A204.1 (cell line): ENCODE data around the gene SLC6A8.

Source experiments
- FAIRE-seq: peaks from 2 replicates; lab custom pipeline; 2012; peaks lifted over from hg19 to GRCh38; lab: Jason Lieb, UNC

The SLC6A8 gene

DNA sequence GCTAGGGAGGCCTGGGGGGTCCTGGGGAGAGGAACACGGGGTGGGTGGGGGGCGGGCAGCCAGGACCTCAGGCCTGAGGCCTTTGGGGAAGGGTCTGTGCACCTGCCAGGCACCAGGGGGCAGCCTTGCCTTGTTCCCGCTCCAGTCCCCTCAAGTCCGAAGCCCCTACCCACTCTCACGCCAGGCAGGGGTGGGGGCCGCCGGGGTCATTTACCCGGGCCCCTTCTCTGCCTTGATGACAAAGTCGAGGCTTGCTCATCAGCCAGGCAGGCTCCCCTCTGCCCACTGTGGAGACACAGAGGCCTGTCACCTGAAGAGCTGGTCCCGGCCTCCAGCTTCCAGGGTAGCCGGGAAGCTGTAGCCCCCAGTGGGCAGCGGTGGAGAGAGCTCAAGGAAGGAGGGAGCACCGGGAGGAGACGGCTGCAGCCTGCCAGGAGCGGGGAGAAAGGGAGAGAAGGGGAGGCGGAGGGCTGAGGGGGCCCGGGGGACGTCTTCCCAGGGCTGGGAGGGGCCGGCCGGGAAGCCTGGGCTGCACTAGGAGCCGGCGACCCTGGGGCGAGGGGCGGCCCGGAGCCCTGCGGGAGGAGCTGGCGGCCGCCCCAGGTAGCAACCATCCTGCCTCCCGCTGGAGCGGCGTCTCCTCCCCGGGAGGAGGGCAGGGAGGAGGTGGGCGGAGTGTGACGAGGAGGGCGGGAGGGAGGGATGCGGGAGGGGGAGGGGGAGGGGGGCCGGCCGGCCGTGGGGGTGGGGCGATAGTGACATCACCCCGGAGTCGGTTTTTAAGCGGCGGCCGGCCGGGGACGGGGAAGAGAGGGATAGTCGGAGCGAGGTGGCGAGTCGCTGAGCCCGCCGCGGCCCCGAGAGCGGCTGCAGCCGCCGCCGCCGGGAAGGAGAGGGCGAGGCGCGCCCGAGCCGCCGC lies at the start of gene SLC6A8:
TSS of gene SLC6A8 (plus strand) at position 806 of the 919 bp plus-strand sequence. CDS start 649 bp downstream, outside the sequence.
- no peak for FAIRE-seq

- FAIRE-seq = no peak
These were observed 49.7 kb upstream of the SLC6A8 start for GRCh38 chrX:153638041-153638371.

DNA sequence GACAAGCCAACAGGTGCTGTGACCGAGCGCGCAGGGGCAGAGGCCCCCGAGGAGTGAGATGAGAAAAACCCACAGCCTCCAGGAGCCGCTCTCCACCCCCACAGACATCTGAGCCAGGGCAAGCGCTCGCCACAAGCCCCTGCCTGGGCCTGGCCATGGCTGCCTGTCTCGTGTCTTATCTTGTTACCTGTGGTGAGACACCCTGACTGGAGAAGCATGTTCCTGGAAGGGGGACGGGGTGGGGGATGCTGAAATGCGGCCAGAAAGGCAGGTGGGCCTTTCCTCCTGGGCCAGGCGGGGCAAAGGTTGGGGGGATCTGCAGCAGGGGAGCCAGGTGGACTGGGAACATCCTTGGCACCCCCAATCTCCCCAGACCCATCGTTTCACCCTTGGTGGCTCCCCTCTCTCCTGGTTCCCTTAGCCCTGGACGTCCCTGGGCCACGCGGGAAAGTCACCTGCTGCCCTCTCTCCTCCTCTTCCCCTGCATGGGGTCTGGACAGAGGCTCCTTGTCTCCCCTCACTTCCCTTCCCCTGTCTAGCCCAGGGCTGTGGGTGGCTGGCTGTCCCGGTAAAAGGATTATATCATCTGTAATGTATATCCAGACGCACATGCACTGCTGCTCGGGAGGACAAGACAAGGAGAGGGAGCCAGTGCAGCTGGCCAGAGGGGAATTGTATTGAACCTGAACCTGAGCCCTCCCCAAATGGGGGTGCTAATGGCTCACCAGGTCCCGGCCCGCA lies 49.1 kb upstream of the SLC6A8 start:
- no peak for FAIRE-seq

DNA sequence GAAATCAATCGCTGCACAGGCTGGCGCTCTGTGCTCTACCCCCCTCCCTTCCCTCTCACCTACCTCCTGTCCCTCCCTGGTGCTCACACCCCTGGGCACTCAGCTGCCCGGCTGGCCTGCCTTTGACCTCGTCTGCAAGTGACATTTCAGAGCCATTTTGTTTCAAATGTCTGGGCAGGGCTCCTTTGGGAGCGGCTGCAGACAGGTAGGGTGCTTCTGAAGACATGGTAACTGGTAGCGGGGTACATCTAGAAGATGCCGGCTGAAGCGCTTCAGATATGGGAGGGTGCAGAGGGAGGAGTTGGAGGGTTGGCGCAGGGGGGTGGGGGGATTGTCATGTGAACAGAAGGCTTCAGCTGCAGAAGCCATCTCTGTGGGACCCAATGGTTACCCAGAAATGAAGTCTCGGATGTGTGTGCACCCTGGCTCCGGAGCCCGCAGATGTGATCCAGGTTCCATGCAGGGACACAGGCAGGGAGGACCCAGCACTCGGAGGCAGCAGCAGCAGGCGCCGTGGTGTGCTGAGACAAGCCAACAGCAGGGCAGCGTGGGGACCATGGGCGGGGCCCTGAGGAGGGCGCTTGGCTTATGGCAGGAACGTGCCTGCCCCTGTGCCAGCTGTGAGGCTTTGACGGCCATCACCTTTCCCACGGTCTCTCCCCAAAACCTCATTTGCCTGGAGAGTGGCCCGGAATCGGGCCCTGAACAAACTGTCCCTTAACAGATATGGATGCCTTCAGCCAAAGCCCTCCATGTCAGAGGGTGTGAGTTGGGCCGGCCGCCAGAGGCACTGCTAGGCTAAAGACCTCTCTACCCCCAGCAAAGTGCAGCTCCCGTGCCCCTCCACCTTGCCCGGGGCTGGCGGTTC lies 48.3 kb upstream of the SLC6A8 start:
- no peak for FAIRE-seq

GRCh38 chrX:153640045-153640686 lies 47.6 kb upstream of the SLC6A8 start:
- no peak for FAIRE-seq

DNA sequence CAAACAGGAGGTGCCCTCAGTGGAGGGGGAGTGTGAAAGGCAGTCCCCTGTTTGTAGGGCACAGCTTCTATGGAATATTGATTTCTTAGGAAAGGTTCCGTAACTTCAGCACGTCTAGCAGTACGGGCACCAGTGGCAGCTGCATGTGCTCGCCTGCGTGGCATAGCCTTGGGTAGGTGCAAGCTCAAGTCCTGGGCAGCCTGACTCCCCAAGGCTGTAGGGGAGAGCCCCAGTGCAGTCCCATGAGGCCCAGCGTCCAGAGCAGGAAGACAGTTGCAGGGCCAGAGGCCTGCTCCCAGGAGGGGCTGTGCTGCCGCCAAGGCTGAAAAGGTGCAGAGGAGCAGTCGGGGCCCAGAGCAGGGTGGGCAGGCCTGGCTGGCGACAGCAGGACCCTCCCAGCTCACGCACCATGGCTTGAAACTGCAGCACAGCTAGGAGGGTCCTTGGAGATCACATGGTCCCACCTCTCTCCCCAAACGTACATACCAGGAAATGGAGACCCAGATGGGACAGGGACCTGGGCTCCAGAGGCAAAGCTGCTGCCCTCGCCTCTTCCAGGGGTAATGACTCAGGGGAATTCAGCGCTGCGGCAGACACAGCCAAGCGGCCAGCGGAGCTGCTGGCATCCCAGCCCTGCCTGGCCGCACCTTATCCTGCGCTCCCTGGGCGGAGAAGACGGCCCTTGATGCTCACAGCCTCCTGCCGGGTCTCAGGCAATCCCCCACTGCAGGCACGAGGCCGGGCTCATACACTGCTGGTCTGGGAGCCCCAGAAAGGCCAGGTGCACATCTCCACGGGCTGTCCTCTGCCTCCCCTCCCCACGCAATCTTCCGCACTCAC lies 46.8 kb upstream of the SLC6A8 start:
- FAIRE-seq = no peak

DNA sequence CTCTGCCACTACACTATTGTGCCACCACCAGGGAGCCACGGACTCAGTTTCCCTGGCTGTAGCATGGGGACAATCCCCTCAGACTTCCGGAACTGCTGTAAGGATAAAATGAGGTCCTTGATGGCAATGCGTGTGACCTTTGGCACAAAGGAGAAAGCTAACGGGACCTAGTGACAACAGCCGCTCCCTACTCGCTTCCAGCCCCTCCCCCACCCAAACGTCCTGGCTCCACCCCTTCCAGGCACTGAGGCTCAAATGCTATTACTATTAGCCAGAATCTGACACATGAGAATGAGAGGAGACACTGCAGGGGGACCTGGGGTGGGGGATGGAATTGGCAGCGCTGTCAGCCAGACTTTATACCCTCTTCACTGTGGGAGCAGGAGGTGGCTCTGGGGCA lies 46.1 kb upstream of the SLC6A8 start:
- no peak for FAIRE-seq

DNA sequence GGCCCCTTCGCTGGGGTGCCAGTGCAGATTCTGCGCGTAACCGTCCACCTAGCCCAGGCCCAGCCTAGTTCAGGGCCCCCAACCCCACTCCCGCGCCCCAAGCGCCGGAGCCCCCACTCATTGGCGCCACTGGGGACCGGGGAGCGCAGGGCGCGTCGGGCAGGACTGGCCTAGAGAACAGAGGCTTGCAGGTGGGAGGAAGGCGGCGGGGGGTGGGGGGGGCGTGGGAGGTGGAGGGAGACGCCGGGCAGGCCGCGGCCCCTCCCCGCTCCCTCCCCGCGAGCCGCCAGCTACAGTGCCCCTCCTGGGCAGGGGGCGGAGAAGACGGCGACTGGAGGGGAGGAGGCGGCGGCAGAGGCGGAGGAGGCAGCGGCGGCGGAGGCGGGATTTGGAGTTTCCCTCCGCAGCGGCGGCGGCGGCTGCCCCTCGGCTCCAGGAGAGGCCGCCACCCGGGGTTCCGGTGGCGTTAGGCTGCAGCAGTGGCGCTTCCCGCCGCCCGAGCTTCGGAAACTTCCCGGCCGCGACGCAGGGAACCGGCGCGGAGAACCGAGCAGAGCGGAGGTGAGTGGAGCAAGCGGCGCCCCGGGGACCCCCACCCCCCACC lies 45.6 kb upstream of the SLC6A8 start:
- no peak for FAIRE-seq

DNA sequence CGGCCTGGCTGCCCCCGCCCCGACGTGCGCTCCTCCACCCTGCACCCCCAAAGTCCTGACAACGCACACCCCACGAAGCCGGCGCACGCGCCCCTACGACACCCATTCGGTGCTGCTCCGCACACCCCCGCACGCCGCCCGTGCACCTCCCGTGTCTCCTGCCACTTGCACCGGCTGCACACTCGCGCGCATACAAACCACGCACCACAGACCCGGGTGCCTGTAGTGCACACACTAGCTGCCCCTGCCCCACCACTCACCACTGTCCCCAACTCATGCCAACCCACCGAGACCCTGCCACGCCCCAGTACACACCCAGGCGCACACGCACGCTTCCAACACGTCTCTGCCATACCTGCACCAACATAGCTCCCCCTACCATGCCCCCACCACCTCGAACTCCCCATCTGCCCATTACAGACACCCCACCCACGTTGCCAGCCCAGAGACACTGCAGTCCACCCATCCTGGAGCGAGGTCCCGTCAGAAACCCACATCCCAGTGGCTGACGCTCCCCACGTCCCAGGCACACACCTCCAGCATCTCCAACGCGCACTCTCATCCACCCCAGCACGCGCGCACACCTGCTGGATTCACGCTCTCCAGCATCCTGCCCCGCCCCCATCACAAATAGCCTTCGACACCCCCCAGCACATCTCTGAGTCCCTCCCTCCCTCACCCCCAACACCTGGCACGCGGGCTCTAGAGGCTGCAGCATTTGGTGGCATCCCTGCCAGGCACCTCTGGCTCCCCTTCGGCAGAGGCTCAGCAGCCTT lies 44.9 kb upstream of the SLC6A8 start:
- FAIRE-seq = no peak

DNA sequence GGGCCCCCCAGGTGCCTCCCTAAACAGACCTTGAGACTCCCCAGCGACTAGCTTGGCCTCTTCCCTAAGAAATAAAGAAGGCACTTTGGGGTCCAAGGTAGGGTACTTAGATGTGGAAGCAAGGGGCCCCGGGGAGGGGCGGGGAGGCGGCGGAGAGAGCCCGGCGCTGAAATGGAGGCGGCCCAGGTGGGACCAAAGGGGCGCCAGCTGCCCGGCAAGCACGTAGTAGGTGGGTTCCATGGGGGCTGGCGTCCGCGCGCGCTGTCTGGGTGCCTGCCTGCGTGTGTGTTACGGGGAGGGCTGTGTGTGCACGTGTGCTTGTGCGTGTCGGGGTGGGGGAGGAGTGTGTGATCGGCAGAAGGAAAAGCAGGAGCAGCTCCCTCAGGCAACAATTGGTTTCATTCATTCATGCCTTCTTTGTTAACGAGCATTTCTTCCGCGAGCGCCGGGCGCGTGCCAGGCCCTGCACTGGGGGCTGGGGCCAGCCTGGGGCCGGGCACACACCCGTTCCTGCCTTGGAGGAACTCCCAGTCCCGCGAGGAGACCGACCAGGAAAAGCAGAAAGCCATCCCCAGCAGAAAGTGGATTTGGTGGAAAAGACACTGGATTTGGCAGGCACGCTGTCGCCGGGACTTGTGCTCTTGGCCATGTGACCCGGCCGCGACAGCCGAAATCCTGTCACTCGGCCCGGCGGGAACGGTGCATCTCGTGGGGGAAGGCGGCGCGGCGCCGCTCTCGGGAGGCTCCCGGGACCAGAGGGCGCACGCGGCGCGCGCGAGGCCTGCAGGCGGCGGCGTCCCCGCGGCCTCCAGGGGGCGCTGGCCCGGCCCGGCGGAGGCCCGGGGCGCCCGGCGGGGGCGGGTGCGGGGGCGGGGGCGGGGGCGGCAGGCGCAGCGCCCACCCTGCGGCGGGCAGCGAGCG lies 44.0 kb upstream of the SLC6A8 start:
- FAIRE-seq = no peak

DNA sequence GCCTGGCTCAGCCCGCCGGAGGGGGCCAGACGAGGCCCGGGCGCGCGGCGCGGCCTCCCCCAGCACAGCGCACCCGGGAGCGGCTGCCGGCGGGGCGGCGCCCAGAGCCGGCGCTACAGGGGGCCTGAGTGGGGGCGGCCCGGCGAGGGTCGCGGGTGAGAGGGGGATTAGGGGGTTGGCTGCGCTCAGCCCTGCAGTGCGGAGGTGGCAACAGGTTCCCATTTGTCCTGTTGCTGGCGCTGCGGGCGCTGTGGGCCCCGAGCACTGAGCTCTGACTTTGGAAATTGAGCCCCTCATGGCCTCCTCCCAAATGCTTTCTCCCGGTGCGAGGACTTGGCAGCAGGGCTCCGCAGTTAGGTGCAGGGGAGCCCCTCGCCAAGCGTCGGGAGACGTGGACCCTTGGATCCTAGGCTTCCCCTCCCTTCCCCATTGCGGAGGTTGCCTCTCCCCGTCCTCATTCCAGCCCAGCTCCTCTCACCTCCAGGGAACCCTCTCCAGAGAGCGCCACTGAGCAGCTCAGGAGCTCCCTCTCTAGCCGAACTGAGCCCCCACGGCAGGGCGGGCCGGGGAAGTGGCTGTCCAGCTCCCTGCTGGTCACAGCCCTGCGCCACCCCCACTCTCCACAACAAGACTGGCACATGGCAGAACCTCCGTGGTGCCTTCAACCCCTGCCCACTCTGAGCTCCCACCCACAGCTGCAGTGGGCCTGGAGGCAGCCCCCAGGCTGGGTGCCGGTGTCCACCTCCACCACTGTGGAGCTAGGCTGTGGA lies 43.2 kb upstream of the SLC6A8 start:
- no peak for FAIRE-seq

DNA sequence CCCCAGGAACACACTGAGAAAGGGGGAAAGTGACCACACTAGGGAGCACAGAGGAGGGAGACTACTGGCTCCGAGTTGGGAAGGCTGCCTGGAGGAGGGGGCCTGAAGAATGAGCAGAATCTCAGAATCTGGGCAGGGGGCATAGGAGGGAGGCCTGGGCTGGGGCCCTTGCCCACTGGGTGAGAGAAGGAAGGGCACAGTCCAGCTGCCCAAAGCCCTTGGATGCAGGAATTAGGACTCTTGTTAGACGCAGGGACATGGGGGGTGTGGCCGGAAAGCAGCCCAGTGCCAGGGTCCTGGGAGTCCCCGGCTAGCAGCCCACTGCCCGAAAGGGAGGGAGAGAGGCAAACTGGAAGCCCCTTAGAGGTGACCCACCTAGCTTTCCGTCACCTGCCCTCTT lies 42.6 kb upstream of the SLC6A8 start:
- no peak for FAIRE-seq

GRCh38 chrX:153645921-153646488 lies 41.7 kb upstream of the SLC6A8 start:
- FAIRE-seq = no peak

GRCh38 chrX:153646620-153647373 lies 40.9 kb upstream of the SLC6A8 start, which contains the start of gene DUSP9:
TSS of gene DUSP9 (plus strand) at chrX:153647203. CDS start at chrX:153647954, 751 bp downstream.
- no peak for FAIRE-seq

DNA sequence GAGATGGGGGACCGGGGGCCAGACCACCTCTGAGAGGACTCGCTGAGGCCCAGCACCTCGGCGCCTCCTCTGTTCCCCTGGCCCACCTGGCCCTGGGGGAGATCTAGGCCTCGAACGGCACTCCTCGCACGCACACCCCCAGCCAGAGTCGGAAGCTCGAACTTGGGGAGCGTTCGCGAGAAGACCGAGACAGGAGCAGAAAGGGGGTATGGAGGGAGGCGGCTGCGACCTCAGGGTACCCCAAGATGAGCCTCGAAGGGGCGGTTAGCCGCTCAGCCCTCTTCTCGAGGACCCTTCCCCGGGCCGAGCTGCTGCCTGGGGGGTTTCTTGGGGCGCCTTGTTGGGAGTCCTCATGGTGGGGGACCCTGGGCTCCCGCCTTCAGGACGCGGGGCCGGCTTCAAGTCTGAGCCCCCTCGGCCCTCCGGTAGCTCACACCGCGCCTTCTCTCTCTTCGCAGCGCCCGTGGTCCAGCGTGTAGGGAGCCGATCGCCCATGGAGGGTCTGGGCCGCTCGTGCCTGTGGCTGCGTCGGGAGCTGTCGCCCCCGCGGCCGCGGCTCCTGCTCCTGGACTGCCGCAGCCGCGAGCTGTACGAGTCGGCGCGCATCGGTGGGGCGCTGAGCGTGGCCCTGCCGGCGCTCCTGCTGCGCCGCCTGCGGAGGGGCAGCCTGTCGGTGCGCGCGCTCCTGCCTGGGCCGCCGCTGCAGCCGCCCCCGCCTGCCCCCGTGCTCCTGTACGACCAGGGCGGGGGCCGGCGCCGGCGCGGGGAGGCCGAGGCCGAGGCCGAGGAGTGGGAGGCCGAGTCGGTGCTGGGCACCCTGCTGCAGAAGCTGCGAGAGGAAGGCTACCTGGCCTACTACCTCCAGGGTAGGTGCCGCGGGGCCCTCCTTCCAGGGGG lies 40.0 kb upstream of the SLC6A8 start:
- FAIRE-seq = no peak
